ENCODE results near the gene GOPC.
"Not testable (repeated sequence)": the region's sequence is repeated elsewhere in the genome, so short reads cannot be mapped to it uniquely, and the experiment has no call there.

GOPC gene

GRCh38 chr6:117602151-117602898 lies at the start of gene GOPC:
Gene GOPC, minus strand, starts transcription at chr6:117602511. Its CDS starts 223 bp downstream, at chr6:117602288.
- peak; percentile 97 for DNase-seq

GRCh38 chr6:117651984-117652383 lies 49.7 kb upstream of the GOPC start:
- DNase-seq: not testable (repeated sequence)

GRCh38 chr6:117642976-117643375 lies 40.7 kb upstream of the GOPC start:
- DNase-seq: no peak

- DNase-seq: no peak
These were observed 35.5 kb upstream of the GOPC start for GRCh38 chr6:117637770-117638169.

- DNase-seq: no peak
These were observed 26.9 kb upstream of the GOPC start for GRCh38 chr6:117629119-117629660.

- DNase-seq: no peak
These were observed 25.2 kb upstream of the GOPC start for GRCh38 chr6:117627533-117627932.

GRCh38 chr6:117624869-117625481 lies 22.7 kb upstream of the GOPC start:
- DNase-seq: no peak

- no peak for DNase-seq
These were observed 16.9 kb upstream of the GOPC start for GRCh38 chr6:117619178-117619577.

- no peak for DNase-seq
These were observed 15.1 kb upstream of the GOPC start for GRCh38 chr6:117617210-117618035.

- peak; percentile 73 for DNase-seq
These were observed 14.3 kb upstream of the GOPC start for GRCh38 chr6:117616391-117617209.

- DNase-seq: no peak
These were observed 13.6 kb upstream of the GOPC start for GRCh38 chr6:117615750-117616390.

GRCh38 chr6:117613920-117614560 lies 11.7 kb upstream of the GOPC start:
- DNase-seq: no peak

- no peak for DNase-seq
These were observed 5.2 kb upstream of the GOPC start for GRCh38 chr6:117607511-117607910.

GRCh38 chr6:117605169-117605826 lies 3.0 kb upstream of the GOPC start:
- DNase-seq: peak; percentile 70

- no peak for DNase-seq
These were observed 1.5 kb upstream of the GOPC start for GRCh38 chr6:117603821-117604220.

- no peak for DNase-seq
These were observed 733 bp upstream of the GOPC start for GRCh38 chr6:117602899-117603588.

GRCh38 chr6:117601811-117602150 lies 530 bp downstream of the GOPC start:
- no peak for DNase-seq

- no peak for DNase-seq
These were observed 2.1 kb downstream of the GOPC start for GRCh38 chr6:117600008-117600743.

- no peak for DNase-seq
These were observed 4.6 kb downstream of the GOPC start for GRCh38 chr6:117597755-117598154.
